Hematopoietic multipotent progenitor cell treated with erythropoietin and hydrocortisone succinate and interleukin-3 and kit ligand, for 15 days (in vitro differentiated cells): ENCODE data around the gene PDSS2.

Source experiments
- DNase-seq: peaks from one replicate; pipeline ENCODE4 v3.0.0-alpha.2; 2015; ENCODE audit warnings: low spot score

PDSS2 gene

GRCh38 chr6:107116328-107116892 lies 343.0 kb downstream of the PDSS2 start:
- DNase-seq = peak; percentile 8

- DNase-seq = no peak
These were observed 343.6 kb downstream of the PDSS2 start for GRCh38 chr6:107115695-107116327.

GRCh38 chr6:107114926-107115694 lies 344.3 kb downstream of the PDSS2 start, which contains the start of gene BEND3:
Gene BEND3 (minus strand): TSS chr6:107115515. CDS start chr6:107099285, 16,230 bp downstream.
- no peak for DNase-seq

GRCh38 chr6:107114213-107114925 lies 345.0 kb downstream of the PDSS2 start:
- DNase-seq = peak; percentile 84

GRCh38 chr6:107110200-107110599 lies 349.2 kb downstream of the PDSS2 start:
- DNase-seq = no peak

- no peak for DNase-seq
These were observed 351.0 kb downstream of the PDSS2 start for GRCh38 chr6:107108201-107108890.

GRCh38 chr6:107107791-107108190 lies 351.6 kb downstream of the PDSS2 start:
- no peak for DNase-seq

- no peak for DNase-seq
These were observed 353.2 kb downstream of the PDSS2 start for GRCh38 chr6:107106165-107106564.

- no peak for DNase-seq
These were observed 353.8 kb downstream of the PDSS2 start for GRCh38 chr6:107105511-107106116.

GRCh38 chr6:107103082-107103481 lies 356.3 kb downstream of the PDSS2 start:
- DNase-seq = no peak
